Neural progenitor cell (in vitro differentiated cells): Measurements from ENCODE around the gene PDE6B. TPM values are rescaled to one million over a fixed set of nuclear protein-coding genes. Genes with fewer than 3 reads are reported as not detected.

ENCODE experiments used
- DNase-seq: peaks from one replicate; pipeline ENCODE4 v3.0.0-alpha.2; 2016; ENCODE audit warnings: low spot score
- H2AFZ ChIP-seq: fragments of 200-600 bp; sonication (generic); replicated peaks from 2 replicates; pipeline ENCODE4 v1.6.1; 2016; ENCODE audit warnings: antibody characterized with exemption
- H3F3A ChIP-seq: fragments of 200-600 bp; sonication (generic); 2 replicates; pipeline ENCODE4 v1.6.1; 2016; ENCODE audit warnings: antibody characterized with exemption, low read depth
- H3K27ac ChIP-seq: fragments of 200-600 bp; sonication (generic); 2 replicates; pipeline ENCODE4 v1.5.1; 2016; ENCODE audit warnings: mild to moderate bottlenecking
- H3K27me3 ChIP-seq: fragments of 200-600 bp; sonication (generic); 2 replicates; pipeline ENCODE4 v1.6.1; 2016; ENCODE audit warnings: mild to moderate bottlenecking, moderate library complexity
- H3K36me3 ChIP-seq: fragments of 200-600 bp; sonication (generic); 2 replicates; pipeline ENCODE4 v1.5.1; 2016
- H3K4me1 ChIP-seq: fragments of 200-600 bp; sonication (generic); 2 replicates; pipeline ENCODE4 v1.6.1; 2016; ENCODE audit warnings: mixed run types
- H3K4me2 ChIP-seq: fragments of 200-600 bp; sonication (generic); 2 replicates; pipeline ENCODE4 v1.6.1; 2016
- H3K4me3 ChIP-seq: fragments of 200-600 bp; sonication (generic); 2 replicates; pipeline ENCODE4 v1.5.1; 2016
- H3K79me2 ChIP-seq: fragments of 200-600 bp; sonication (generic); 2 replicates; pipeline ENCODE4 v1.6.1; 2016; ENCODE audit warnings: low read depth
- H3K9ac ChIP-seq: fragments of 200-600 bp; sonication (generic); 2 replicates; pipeline ENCODE4 v1.6.1; 2016
- H3K9me3 ChIP-seq: fragments of 200-600 bp; sonication (generic); 2 replicates; pipeline ENCODE4 v1.5.1; 2016; ENCODE audit warnings: low read depth
- H4K20me1 ChIP-seq: fragments of 200-600 bp; sonication (generic); 2 replicates; pipeline ENCODE4 v1.6.1; 2016; ENCODE audit warnings: low read depth
- H3K27ac Mint-ChIP-seq: 3 replicates; pipeline ENCODE4 v1.8.0; 2021; ENCODE audit warnings: mixed read lengths
- H3K27me3 Mint-ChIP-seq: 2 replicates; pipeline ENCODE4 v1.8.0; 2022; ENCODE audit warnings: low read depth, mild to moderate bottlenecking, inconsistent platforms, moderate library complexity, mixed read lengths; ENCODE audit not compliant: insufficient read depth
- H3K36me3 Mint-ChIP-seq: 3 replicates; pipeline ENCODE4 v1.8.0; 2021; ENCODE audit warnings: mixed read lengths
- H3K4me1 Mint-ChIP-seq: 3 replicates; pipeline ENCODE4 v1.8.0; 2021; ENCODE audit warnings: mixed read lengths
- H3K4me3 Mint-ChIP-seq: 3 replicates; pipeline ENCODE4 v1.8.0; 2021; ENCODE audit warnings: mild to moderate bottlenecking, moderate library complexity, mixed read lengths
- H3K9me3 Mint-ChIP-seq: 3 replicates; pipeline ENCODE4 v1.8.0; 2020; ENCODE audit warnings: mixed read lengths
- EZH2 ChIP-seq: fragments of 200-600 bp; sonication (generic); IDR thresholded peaks from 2 replicates; pipeline ENCODE4 v1.6.1; 2017; ENCODE audit warnings: antibody characterized with exemption, mild to moderate bottlenecking, moderate library complexity
- EZH2phosphoT487 ChIP-seq: fragments of 200-600 bp; sonication (generic); IDR thresholded peaks from 2 replicates; pipeline ENCODE4 v1.6.1; 2017; ENCODE audit warnings: antibody characterized with exemption
- total RNA-seq: library from RNA; depleted of rRNA; stranded (reverse); fragments of >200 nt; gene quantifications from 2 replicates; pipeline ENCODE4 v1.2.3, GENCODE V29; 2015; ENCODE audit warnings: low replicate concordance
- TF ChIP-seq, protein P1 (sequence below): fragments of 200-600 bp; sonication (generic); IDR thresholded peaks from 2 replicates; pipeline ENCODE4 v1.5.1; 2017; ENCODE audit warnings: antibody characterized with exemption, mild to moderate bottlenecking

Gene PDE6B
- total RNA-seq, 1 donor from 2014 or later = 4.3 TPM

DNA sequence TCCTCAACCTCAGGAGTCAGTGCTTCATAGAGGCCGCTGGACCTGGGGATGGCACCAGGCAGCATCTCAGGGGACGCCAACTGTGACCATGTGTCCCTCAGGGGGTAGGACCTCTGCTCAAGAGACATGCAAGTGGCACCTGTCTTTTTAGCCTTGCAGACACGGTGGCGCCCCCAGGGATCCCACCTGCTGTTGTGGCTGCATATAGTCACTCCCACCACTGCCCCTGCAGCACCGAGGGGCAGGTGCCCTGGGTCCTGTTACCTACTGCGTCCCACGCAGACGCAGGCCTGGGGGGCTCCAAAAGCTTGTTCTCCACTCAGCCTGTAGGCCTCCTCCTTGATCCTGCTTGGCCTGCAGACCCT, 51.5 kb downstream of the PDE6B start:
- Histone ChIP-seq H3F3A (peaks cover 4% of the 10 kb centered on the region), H3K79me2 (peaks cover 10% of the 10 kb centered on the region), H3K27me3 (peaks cover 10% of the 10 kb centered on the region), H3K4me3 (no peak overlapping the region), H3K9ac (no peak overlapping the region), H3K4me1 (peaks cover 9% of the 10 kb centered on the region), H3K9me3 (no peaks in the 10 kb centered on the region), H4K20me1 (no peaks in the 10 kb centered on the region), H3K4me2 (no peak overlapping the region), H3K36me3 (no peaks in the 10 kb centered on the region), H2AFZ (no peak overlapping the region), H3K27ac (no peak overlapping the region)
- Mint-ChIP-seq H3K27ac (no peak overlapping the region), H3K4me1 (peaks cover 9% of the 10 kb centered on the region), H3K36me3 (peaks cover 6% of the 10 kb centered on the region), H3K4me3 (peak overlapping the region; percentile 53), H3K9me3 (no peaks in the 10 kb centered on the region), H3K27me3 (peaks cover 2% of the 10 kb centered on the region)
- DNase-seq = no peak
- TF ChIP-seq, protein P1, sequence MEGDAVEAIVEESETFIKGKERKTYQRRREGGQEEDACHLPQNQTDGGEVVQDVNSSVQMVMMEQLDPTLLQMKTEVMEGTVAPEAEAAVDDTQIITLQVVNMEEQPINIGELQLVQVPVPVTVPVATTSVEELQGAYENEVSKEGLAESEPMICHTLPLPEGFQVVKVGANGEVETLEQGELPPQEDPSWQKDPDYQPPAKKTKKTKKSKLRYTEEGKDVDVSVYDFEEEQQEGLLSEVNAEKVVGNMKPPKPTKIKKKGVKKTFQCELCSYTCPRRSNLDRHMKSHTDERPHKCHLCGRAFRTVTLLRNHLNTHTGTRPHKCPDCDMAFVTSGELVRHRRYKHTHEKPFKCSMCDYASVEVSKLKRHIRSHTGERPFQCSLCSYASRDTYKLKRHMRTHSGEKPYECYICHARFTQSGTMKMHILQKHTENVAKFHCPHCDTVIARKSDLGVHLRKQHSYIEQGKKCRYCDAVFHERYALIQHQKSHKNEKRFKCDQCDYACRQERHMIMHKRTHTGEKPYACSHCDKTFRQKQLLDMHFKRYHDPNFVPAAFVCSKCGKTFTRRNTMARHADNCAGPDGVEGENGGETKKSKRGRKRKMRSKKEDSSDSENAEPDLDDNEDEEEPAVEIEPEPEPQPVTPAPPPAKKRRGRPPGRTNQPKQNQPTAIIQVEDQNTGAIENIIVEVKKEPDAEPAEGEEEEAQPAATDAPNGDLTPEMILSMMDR = no peak
- TF ChIP-seq EZH2 (no peak), EZH2phosphoT487 (no peak)

DNA sequence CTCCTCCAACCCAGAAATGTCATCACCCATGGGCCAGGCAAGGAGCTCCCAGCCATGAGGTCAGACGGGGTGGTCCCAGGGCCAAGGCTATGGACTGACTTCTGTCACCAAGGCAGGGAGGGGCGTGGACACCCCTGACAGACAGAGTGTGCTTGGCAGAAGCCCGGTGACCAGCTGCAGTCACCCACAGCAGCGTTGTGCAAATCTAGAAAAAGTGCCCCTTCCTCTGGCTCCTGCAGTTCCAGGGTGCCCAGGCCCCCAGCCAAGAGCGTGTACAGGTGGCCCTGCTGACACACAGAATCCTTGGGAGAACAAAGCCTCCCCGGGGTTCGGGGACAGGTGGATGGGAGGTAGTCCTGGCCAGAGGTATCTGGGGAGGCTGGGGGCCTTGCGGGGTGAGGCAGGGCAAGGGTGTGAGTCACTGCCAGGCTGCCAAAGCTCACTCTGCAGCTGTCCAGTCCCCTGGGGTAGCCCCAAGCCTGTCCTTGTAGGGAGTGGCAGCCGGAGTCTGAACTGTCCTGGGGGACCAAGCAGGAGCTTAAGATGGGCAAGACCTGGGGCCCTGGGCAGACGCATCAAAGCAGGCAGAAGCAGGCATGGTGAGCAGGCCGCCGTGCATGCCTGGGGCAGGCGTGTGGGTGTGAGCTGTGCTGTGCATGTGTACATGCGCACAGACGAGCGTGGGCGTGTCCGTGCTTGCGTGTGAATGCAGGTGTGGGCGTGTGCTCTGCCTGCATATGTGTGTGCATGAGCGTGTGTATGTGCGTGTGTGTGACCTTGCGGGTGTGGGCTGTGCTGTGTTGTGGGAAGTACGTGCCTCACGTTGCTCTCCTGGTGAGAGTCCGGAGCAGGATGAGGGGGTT, 52.3 kb downstream of the PDE6B start:
- H3K4me3 Mint-ChIP-seq = peak overlapping the region; percentile 73
- H3K4me2 ChIP-seq = no peak overlapping the region

DNA sequence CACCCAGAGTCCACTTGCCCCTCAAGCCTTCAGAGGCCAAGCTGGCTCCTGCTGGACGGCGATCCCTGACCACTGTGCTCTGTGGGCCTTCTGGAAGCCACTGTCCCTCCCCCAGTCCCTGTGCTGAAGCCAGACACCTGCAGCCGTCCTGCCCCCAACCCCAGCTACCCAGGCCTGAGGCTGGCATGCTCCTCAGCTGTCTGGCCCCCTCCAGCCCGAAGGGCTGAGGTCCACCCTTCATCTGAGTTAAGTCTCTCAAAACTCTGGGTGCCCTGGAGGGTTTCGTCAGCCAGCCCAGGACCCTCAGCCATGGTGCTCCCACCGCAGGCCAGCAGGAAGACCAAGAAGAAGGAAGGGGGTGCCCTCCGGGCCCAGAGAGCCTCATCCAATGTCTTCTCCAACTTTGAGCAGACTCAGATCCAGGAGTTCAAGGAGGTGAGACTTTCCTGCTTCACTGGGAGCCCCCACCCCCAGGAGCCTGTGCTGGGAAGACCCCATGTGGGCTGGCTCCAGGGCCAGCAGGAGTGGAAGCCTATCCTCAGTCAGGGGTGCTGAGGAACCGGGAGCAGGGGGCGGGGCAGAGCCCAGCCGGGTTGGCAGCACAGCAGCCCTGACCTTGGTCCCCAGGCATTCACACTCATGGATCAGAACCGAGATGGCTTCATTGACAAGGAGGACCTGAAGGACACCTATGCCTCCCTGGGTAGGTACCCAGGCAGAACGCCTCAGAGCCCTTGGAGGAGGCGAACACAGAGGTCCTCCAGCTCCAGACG, 53.1 kb downstream of the PDE6B start:
- Histone ChIP-seq H3K4me2 (no peak overlapping the region), H3K4me3 (no peak overlapping the region), H3K27ac (no peak overlapping the region), H3K36me3 (no peaks in the 10 kb centered on the region), H2AFZ (no peak overlapping the region), H3F3A (peaks cover 4% of the 10 kb centered on the region), H3K9ac (no peak overlapping the region), H3K9me3 (no peaks in the 10 kb centered on the region), H3K4me1 (peaks cover 6% of the 10 kb centered on the region), H3K27me3 (peaks cover 10% of the 10 kb centered on the region), H3K79me2 (peaks cover 3% of the 10 kb centered on the region), H4K20me1 (no peaks in the 10 kb centered on the region)
- TF ChIP-seq, protein P1 = no peak
- TF ChIP-seq EZH2 (no peak), EZH2phosphoT487 (no peak)
- peaks cover 2% of the 10 kb centered on the region for H3K27me3 Mint-ChIP-seq
- H3K9me3 Mint-ChIP-seq = no peaks in the 10 kb centered on the region
- H3K4me1 Mint-ChIP-seq = peaks cover 3% of the 10 kb centered on the region
- no peak overlapping the region for H3K4me3 Mint-ChIP-seq
- no peak for DNase-seq
- no peaks in the 10 kb centered on the region for H3K36me3 Mint-ChIP-seq
- H3K27ac Mint-ChIP-seq = no peak overlapping the region

More for the DNA sequence above, 52.3 kb downstream of the PDE6B start:
- Histone ChIP-seq H3K4me1 (peaks cover 9% of the 10 kb centered on the region), H3F3A (peaks cover 4% of the 10 kb centered on the region), H3K79me2 (peaks cover 10% of the 10 kb centered on the region), H3K4me3 (no peak overlapping the region), H4K20me1 (no peaks in the 10 kb centered on the region), H3K36me3 (no peaks in the 10 kb centered on the region), H3K9me3 (no peaks in the 10 kb centered on the region), H3K27me3 (peaks cover 10% of the 10 kb centered on the region), H2AFZ (no peak overlapping the region), H3K9ac (no peak overlapping the region), H3K27ac (no peak overlapping the region)
- H3K36me3 Mint-ChIP-seq = peaks cover 3% of the 10 kb centered on the region
- no peak for DNase-seq
- peaks cover 2% of the 10 kb centered on the region for H3K27me3 Mint-ChIP-seq
- H3K4me1 Mint-ChIP-seq = peaks cover 9% of the 10 kb centered on the region
- H3K27ac Mint-ChIP-seq = no peak overlapping the region
- no peaks in the 10 kb centered on the region for H3K9me3 Mint-ChIP-seq
- no peak for TF ChIP-seq EZH2
- TF ChIP-seq EZH2phosphoT487 = no peak
- TF ChIP-seq, protein P1 = no peak
